Nephron (organoid): ENCODE results near the gene PCYT1A.

Source experiments
- H3K27ac Mint-ChIP-seq, 3 experiments: 2 replicates each; pipeline ENCODE4 v1.8.0; 2020; ENCODE audit warnings: mixed read lengths in 3 of 3, mild to moderate bottlenecking in 2 of 3, moderate library complexity in 1 of 3
- H3K27me3 Mint-ChIP-seq: 2 replicates; pipeline ENCODE4 v1.8.0; 2021; ENCODE audit warnings: low read depth, mild to moderate bottlenecking, moderate library complexity, mixed read lengths
- H3K36me3 Mint-ChIP-seq: 2 replicates; pipeline ENCODE4 v1.8.0; 2020; ENCODE audit warnings: low read depth, mixed read lengths
- H3K4me1 Mint-ChIP-seq: 2 replicates; pipeline ENCODE4 v1.8.0; 2020; ENCODE audit warnings: mixed read lengths
- H3K4me3 Mint-ChIP-seq, 3 experiments: 2 replicates each; pipeline ENCODE4 v1.8.0; 2020; ENCODE audit warnings: mild to moderate bottlenecking in 3 of 3, mixed read lengths in 3 of 3, moderate library complexity in 2 of 3
- H3K9me3 Mint-ChIP-seq: 2 replicates; pipeline ENCODE4 v1.8.0; 2020; ENCODE audit warnings: mixed read lengths
- CTCF ChIP-seq, 3 experiments: fragments of 200-600 bp; sonication (generic); IDR thresholded peaks; one replicate each; pipeline ENCODE4 v1.5.0; 2021; ENCODE audit warnings: antibody characterized with exemption in 3 of 3; ENCODE audit not compliant: unreplicated experiment in 3 of 3

PCYT1A gene

GRCh38 chr3:196203846-196204245, 83.7 kb downstream of the PCYT1A start:
- Mint-ChIP-seq H3K36me3 (no peaks in the 10 kb centered on the region), H3K4me1 (no peaks in the 10 kb centered on the region), H3K9me3 (peaks cover 8% of the 10 kb centered on the region), H3K27ac (no peak overlapping the region), H3K4me3 (no peak overlapping the region), H3K27me3 (peaks cover 37% of the 10 kb centered on the region)
- TF ChIP-seq CTCF (IDR thresholded peaks at IDR 0.05; ENCODE audit: unreplicated experiment in 3 of 3): no peak

GRCh38 chr3:196202516-196202970, 85.0 kb downstream of the PCYT1A start:
- TF ChIP-seq CTCF (IDR thresholded peaks at IDR 0.05; ENCODE audit: unreplicated experiment in 3 of 3): no peak
- Mint-ChIP-seq H3K4me3 (no peak overlapping the region), H3K4me1 (no peaks in the 10 kb centered on the region), H3K9me3 (peaks cover 8% of the 10 kb centered on the region), H3K36me3 (no peaks in the 10 kb centered on the region), H3K27ac (no peak overlapping the region), H3K27me3 (peaks cover 32% of the 10 kb centered on the region)

- Mint-ChIP-seq H3K4me3 (no peak overlapping the region), H3K4me1 (no peaks in the 10 kb centered on the region), H3K36me3 (no peaks in the 10 kb centered on the region), H3K27ac (no peak overlapping the region), H3K27me3 (peaks cover 13% of the 10 kb centered on the region), H3K9me3 (no peaks in the 10 kb centered on the region)
- no peak for TF ChIP-seq CTCF (IDR thresholded peaks at IDR 0.05; ENCODE audit: unreplicated experiment in 3 of 3)
These were observed 88.5 kb downstream of the PCYT1A start for GRCh38 chr3:196198771-196199753.

GRCh38 chr3:196198081-196198675, 89.3 kb downstream of the PCYT1A start:
- H3K9me3 Mint-ChIP-seq: no peaks in the 10 kb centered on the region
- TF ChIP-seq CTCF (IDR thresholded peaks at IDR 0.05; ENCODE audit: unreplicated experiment in 3 of 3): no peak

GRCh38 chr3:196197524-196197923, 90.0 kb downstream of the PCYT1A start:
- no peaks in the 10 kb centered on the region for H3K9me3 Mint-ChIP-seq
- H3K36me3 Mint-ChIP-seq: no peaks in the 10 kb centered on the region
- no peak overlapping the region for H3K4me3 Mint-ChIP-seq
- peaks cover 3% of the 10 kb centered on the region for H3K27me3 Mint-ChIP-seq
- H3K4me1 Mint-ChIP-seq: no peaks in the 10 kb centered on the region
- no peak overlapping the region for H3K27ac Mint-ChIP-seq
- no peak for TF ChIP-seq CTCF (IDR thresholded peaks at IDR 0.05; ENCODE audit: unreplicated experiment in 3 of 3)

More at GRCh38 chr3:196198081-196198675, 89.3 kb downstream of the PCYT1A start:
- Mint-ChIP-seq H3K27ac (no peak overlapping the region), H3K4me1 (no peaks in the 10 kb centered on the region), H3K27me3 (peaks cover 4% of the 10 kb centered on the region), H3K4me3 (no peak overlapping the region), H3K36me3 (no peaks in the 10 kb centered on the region)
